ENCODE data around the gene BBOX1.

DNA sequence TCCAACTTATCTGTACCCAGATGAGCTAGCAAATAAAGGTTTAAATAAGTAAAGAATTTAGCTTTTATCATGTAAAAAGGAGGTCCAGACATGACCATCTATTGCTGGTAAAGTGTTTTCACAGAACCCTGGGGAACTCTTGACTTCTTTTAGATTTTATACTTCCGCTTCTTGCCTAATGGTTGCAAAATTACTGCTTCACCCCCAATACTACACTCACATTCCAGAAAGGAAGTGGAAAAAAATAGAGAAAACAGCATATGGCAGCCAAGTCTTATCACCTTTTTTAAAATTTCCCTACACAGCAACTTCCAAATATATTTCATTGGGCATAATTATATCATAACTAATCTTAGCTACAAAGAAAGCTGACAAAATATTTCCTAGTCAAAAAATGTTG, 12.1 kb downstream of the BBOX1 start:
- TF ChIP-seq MAZ (IDR thresholded peaks at IDR 0.05; ENCODE audit: borderline replicate concordance, low read depth, low read length) (no peak), RCOR1 (IDR thresholded peaks at IDR 0.05; ENCODE audit: insufficient replicate concordance, low read length) (no peak), NFE2L2 (IDR thresholded peaks at IDR 0.05; ENCODE audit: low read depth, low read length) (no peak), RAD21 (IDR thresholded peaks at IDR 0.05; ENCODE audit: low read length) (no peak), POLR2A (IDR thresholded peaks at IDR 0.05; ENCODE audit: low read depth, low read length) (no peak), CHD1 (IDR thresholded peaks at IDR 0.05; ENCODE audit: low read depth, low read length) (no peak)
- TF ChIP-seq, protein P1, sequence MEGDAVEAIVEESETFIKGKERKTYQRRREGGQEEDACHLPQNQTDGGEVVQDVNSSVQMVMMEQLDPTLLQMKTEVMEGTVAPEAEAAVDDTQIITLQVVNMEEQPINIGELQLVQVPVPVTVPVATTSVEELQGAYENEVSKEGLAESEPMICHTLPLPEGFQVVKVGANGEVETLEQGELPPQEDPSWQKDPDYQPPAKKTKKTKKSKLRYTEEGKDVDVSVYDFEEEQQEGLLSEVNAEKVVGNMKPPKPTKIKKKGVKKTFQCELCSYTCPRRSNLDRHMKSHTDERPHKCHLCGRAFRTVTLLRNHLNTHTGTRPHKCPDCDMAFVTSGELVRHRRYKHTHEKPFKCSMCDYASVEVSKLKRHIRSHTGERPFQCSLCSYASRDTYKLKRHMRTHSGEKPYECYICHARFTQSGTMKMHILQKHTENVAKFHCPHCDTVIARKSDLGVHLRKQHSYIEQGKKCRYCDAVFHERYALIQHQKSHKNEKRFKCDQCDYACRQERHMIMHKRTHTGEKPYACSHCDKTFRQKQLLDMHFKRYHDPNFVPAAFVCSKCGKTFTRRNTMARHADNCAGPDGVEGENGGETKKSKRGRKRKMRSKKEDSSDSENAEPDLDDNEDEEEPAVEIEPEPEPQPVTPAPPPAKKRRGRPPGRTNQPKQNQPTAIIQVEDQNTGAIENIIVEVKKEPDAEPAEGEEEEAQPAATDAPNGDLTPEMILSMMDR (conservative IDR thresholded peaks at IDR 0.05; ENCODE audit: low read depth, low read length) = no peak
- TF ChIP-seq, protein P2, sequence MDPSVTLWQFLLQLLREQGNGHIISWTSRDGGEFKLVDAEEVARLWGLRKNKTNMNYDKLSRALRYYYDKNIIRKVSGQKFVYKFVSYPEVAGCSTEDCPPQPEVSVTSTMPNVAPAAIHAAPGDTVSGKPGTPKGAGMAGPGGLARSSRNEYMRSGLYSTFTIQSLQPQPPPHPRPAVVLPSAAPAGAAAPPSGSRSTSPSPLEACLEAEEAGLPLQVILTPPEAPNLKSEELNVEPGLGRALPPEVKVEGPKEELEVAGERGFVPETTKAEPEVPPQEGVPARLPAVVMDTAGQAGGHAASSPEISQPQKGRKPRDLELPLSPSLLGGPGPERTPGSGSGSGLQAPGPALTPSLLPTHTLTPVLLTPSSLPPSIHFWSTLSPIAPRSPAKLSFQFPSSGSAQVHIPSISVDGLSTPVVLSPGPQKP (IDR thresholded peaks at IDR 0.05; ENCODE audit: borderline replicate concordance, low read depth, low read length) = no peak

Measured in IMR-90 (cell line).